WTC11 (cell line): ENCODE data around the gene PNPLA8. TPM values are rescaled to one million over a fixed set of nuclear protein-coding genes. Genes with fewer than 3 reads are reported as not detected.

ENCODE experiments used
- CREM ChIP-seq: sonication (generic); formaldehyde crosslinking; IDR thresholded peaks from 2 replicates; pipeline ENCODE4 v1.8.1; 2022; ENCODE audit warnings: mild to moderate bottlenecking, missing genetic modification reagents, moderate library complexity
- GABPB1 ChIP-seq: sonication (generic); formaldehyde crosslinking; IDR thresholded peaks from 2 replicates; pipeline ENCODE4 v1.8.1; 2023; ENCODE audit warnings: mild to moderate bottlenecking, missing genetic modification reagents
- IRF1 ChIP-seq: sonication (generic); formaldehyde crosslinking; IDR thresholded peaks from 2 replicates; pipeline ENCODE4 v1.8.0; 2023; ENCODE audit warnings: missing genetic modification reagents
- IRF2 ChIP-seq: sonication (generic); formaldehyde crosslinking; IDR thresholded peaks from 2 replicates; pipeline ENCODE4 v1.8.0; 2022; ENCODE audit warnings: low read depth, missing genetic modification reagents, borderline replicate concordance
- JAZF1 ChIP-seq: fragments of 250-450 bp; sonication (Bioruptor Pico); IDR thresholded peaks from 2 replicates; pipeline ENCODE4 v1.9.0; 2021; ENCODE audit warnings: moderate library complexity, mild to moderate bottlenecking, inconsistent platforms
- MAX ChIP-seq: sonication (generic); formaldehyde crosslinking; IDR thresholded peaks from 2 replicates; pipeline ENCODE4 v1.8.0; 2022; ENCODE audit warnings: mild to moderate bottlenecking, missing genetic modification reagents
- PRDM15 ChIP-seq: sonication (generic); formaldehyde crosslinking; IDR thresholded peaks from 2 replicates; pipeline ENCODE4 v1.8.0; 2022; ENCODE audit warnings: missing genetic modification reagents
- PRRX2 ChIP-seq: fragments of 250-450 bp; sonication (Bioruptor Pico); IDR thresholded peaks from 2 replicates; pipeline ENCODE4 v1.8.0; 2021; ENCODE audit warnings: mild to moderate bottlenecking
- RORB ChIP-seq: fragments of 250-450 bp; sonication (Bioruptor Pico); IDR thresholded peaks from 2 replicates; pipeline ENCODE4 v1.9.0; 2021; ENCODE audit warnings: mild to moderate bottlenecking
- SP1 ChIP-seq: sonication (generic); formaldehyde crosslinking; conservative IDR thresholded peaks from 2 replicates; pipeline ENCODE4 v1.8.1; 2022; ENCODE audit warnings: missing genetic modification reagents
- USF1 ChIP-seq: sonication (generic); formaldehyde crosslinking; IDR thresholded peaks from 2 replicates; pipeline ENCODE4 v1.8.0; 2022; ENCODE audit warnings: mild to moderate bottlenecking, missing genetic modification reagents
- ZNF416 ChIP-seq: fragments of 250-450 bp; sonication (Bioruptor Pico); IDR thresholded peaks from 2 replicates; pipeline ENCODE4 v1.9.0; 2021; ENCODE audit warnings: mild to moderate bottlenecking, inconsistent platforms
- ZNF425 ChIP-seq: fragments of 250-450 bp; sonication (Bioruptor Pico); conservative IDR thresholded peaks from 2 replicates; pipeline ENCODE4 v1.9.0; 2021; ENCODE audit warnings: mild to moderate bottlenecking
- total RNA-seq: library from RNA; stranded (reverse); gene quantifications from 3 replicates; pipeline ENCODE4 v1.2.3, GENCODE V29; 2021
- TF ChIP-seq, protein P1 (sequence below): sonication (generic); formaldehyde crosslinking; IDR thresholded peaks from 2 replicates; pipeline ENCODE4 v1.8.1; 2023; ENCODE audit warnings: mild to moderate bottlenecking, missing genetic modification reagents
- TF ChIP-seq, protein P2 (sequence below): fragments of 250-450 bp; sonication (Bioruptor Pico); IDR thresholded peaks from 2 replicates; pipeline ENCODE4 v1.9.0; 2021; ENCODE audit warnings: mild to moderate bottlenecking
- TF ChIP-seq, protein P3 (sequence below): sonication (generic); formaldehyde crosslinking; IDR thresholded peaks from 2 replicates; pipeline ENCODE4 v1.8.1; 2023; ENCODE audit warnings: mild to moderate bottlenecking, missing genetic modification reagents
- TF ChIP-seq, protein P4 (sequence below): sonication (generic); formaldehyde crosslinking; conservative IDR thresholded peaks from 2 replicates; pipeline ENCODE4 v1.8.1; 2022; ENCODE audit warnings: mild to moderate bottlenecking, missing genetic modification reagents
- TF ChIP-seq, protein P5 (sequence below): sonication (generic); formaldehyde crosslinking; IDR thresholded peaks from 2 replicates; pipeline ENCODE4 v1.8.1; 2022; ENCODE audit warnings: low read depth, missing genetic modification reagents, borderline replicate concordance
- TF ChIP-seq, protein P6 (sequence below): sonication (generic); formaldehyde crosslinking; IDR thresholded peaks from 2 replicates; pipeline ENCODE4 v1.8.1; 2022; ENCODE audit warnings: mild to moderate bottlenecking, moderate library complexity, missing genetic modification reagents

The PNPLA8 gene
- total RNA-seq, 1 experiment from 2014 or later: 12.4 TPM

DNA sequence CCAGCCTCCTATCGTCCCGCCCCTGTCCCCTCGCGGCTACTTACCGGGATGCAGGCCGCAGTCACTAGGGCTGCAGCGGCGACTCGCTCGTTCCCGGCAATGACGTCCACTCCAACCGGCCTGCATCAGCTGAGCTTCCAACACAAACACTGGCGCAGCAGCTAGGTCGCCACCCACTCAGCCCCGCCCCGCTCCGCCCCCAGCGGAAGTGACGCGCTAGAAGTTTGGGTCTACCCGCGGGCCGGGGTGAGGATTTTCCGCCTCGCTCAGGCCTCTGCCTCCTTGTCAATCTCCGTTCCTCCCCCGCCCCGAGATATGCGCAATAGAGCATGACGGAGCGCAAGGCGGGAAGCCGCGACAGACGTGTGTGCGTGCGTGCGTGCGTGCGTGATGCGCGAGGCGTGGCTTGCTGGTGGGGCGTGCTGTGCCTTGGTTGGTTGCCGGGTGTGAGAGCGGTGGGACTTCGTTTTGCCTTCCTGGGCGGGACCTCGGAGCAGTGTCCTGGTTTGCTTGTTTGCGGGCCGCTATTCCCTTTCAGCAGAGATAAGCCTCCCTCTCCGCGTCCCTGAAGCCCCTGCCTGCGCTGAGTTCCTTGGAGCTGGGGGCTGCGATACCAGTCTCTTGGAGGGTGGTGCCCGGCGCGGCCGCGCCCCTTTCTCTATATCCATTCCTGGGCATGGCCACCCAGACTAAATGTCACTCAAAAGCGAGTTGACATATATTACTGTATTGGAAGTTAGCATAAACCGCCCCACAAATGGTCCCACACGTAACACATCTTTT lies at the start of gene PNPLA8 (continued):
- TF ChIP-seq ZNF425 (CRISPR knock-in tag): no peak
- peak; percentile 82 for TF ChIP-seq GABPB1 (CRISPR knock-in tag)
- no peak for TF ChIP-seq RORB
- TF ChIP-seq, protein P1, sequence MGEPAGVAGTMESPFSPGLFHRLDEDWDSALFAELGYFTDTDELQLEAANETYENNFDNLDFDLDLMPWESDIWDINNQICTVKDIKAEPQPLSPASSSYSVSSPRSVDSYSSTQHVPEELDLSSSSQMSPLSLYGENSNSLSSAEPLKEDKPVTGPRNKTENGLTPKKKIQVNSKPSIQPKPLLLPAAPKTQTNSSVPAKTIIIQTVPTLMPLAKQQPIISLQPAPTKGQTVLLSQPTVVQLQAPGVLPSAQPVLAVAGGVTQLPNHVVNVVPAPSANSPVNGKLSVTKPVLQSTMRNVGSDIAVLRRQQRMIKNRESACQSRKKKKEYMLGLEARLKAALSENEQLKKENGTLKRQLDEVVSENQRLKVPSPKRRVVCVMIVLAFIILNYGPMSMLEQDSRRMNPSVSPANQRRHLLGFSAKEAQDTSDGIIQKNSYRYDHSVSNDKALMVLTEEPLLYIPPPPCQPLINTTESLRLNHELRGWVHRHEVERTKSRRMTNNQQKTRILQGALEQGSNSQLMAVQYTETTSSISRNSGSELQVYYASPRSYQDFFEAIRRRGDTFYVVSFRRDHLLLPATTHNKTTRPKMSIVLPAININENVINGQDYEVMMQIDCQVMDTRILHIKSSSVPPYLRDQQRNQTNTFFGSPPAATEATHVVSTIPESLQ (CRISPR knock-in tag): no peak
- TF ChIP-seq ZNF416 (CRISPR knock-in tag): no peak
- TF ChIP-seq, protein P2, sequence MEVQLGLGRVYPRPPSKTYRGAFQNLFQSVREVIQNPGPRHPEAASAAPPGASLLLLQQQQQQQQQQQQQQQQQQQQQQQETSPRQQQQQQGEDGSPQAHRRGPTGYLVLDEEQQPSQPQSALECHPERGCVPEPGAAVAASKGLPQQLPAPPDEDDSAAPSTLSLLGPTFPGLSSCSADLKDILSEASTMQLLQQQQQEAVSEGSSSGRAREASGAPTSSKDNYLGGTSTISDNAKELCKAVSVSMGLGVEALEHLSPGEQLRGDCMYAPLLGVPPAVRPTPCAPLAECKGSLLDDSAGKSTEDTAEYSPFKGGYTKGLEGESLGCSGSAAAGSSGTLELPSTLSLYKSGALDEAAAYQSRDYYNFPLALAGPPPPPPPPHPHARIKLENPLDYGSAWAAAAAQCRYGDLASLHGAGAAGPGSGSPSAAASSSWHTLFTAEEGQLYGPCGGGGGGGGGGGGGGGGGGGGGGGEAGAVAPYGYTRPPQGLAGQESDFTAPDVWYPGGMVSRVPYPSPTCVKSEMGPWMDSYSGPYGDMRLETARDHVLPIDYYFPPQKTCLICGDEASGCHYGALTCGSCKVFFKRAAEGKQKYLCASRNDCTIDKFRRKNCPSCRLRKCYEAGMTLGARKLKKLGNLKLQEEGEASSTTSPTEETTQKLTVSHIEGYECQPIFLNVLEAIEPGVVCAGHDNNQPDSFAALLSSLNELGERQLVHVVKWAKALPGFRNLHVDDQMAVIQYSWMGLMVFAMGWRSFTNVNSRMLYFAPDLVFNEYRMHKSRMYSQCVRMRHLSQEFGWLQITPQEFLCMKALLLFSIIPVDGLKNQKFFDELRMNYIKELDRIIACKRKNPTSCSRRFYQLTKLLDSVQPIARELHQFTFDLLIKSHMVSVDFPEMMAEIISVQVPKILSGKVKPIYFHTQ (CRISPR knock-in tag): no peak
- TF ChIP-seq, protein P3, sequence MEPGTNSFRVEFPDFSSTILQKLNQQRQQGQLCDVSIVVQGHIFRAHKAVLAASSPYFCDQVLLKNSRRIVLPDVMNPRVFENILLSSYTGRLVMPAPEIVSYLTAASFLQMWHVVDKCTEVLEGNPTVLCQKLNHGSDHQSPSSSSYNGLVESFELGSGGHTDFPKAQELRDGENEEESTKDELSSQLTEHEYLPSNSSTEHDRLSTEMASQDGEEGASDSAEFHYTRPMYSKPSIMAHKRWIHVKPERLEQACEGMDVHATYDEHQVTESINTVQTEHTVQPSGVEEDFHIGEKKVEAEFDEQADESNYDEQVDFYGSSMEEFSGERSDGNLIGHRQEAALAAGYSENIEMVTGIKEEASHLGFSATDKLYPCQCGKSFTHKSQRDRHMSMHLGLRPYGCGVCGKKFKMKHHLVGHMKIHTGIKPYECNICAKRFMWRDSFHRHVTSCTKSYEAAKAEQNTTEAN: no peak
- TF ChIP-seq IRF2: no peak
- TF ChIP-seq SP1 (CRISPR knock-in tag): peak; percentile 99
- peak; percentile 94 for TF ChIP-seq CREM (CRISPR knock-in tag)
- TF ChIP-seq USF1 (CRISPR knock-in tag): peak; percentile 39; the same call in 1 of the 2 replicates
- TF ChIP-seq PRRX2: no peak
- no peak for TF ChIP-seq JAZF1 (CRISPR knock-in tag)
- no peak for TF ChIP-seq PRDM15 (CRISPR knock-in tag)
- peak; percentile 91 for TF ChIP-seq MAX (CRISPR knock-in tag)
- TF ChIP-seq, protein P4, sequence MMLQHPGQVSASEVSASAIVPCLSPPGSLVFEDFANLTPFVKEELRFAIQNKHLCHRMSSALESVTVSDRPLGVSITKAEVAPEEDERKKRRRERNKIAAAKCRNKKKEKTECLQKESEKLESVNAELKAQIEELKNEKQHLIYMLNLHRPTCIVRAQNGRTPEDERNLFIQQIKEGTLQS: no peak
- TF ChIP-seq, protein P5, sequence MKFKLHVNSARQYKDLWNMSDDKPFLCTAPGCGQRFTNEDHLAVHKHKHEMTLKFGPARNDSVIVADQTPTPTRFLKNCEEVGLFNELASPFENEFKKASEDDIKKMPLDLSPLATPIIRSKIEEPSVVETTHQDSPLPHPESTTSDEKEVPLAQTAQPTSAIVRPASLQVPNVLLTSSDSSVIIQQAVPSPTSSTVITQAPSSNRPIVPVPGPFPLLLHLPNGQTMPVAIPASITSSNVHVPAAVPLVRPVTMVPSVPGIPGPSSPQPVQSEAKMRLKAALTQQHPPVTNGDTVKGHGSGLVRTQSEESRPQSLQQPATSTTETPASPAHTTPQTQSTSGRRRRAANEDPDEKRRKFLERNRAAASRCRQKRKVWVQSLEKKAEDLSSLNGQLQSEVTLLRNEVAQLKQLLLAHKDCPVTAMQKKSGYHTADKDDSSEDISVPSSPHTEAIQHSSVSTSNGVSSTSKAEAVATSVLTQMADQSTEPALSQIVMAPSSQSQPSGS (CRISPR knock-in tag): no peak
- TF ChIP-seq, protein P6, sequence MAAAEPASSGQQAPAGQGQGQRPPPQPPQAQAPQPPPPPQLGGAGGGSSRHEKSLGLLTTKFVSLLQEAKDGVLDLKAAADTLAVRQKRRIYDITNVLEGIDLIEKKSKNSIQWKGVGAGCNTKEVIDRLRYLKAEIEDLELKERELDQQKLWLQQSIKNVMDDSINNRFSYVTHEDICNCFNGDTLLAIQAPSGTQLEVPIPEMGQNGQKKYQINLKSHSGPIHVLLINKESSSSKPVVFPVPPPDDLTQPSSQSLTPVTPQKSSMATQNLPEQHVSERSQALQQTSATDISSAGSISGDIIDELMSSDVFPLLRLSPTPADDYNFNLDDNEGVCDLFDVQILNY (CRISPR knock-in tag): peak; percentile 99
- TF ChIP-seq IRF1 (CRISPR knock-in tag): no peak
